ES-I3 (cell line): ENCODE results near the gene NTN1.
"Not testable (repeated sequence)": the region's sequence is repeated elsewhere in the genome, so short reads cannot be mapped to it uniquely, and the experiment has no call there.

Experiments used
- H3K36me3 ChIP-seq: 2 replicates; pipeline ENCODE4 v1.6.1; 2013; ENCODE audit warnings: mild to moderate bottlenecking, low read length, control low read depth, moderate library complexity; ENCODE audit not compliant: insufficient read depth
- H3K4me1 ChIP-seq: 2 replicates; pipeline ENCODE4 v1.6.1; 2013; ENCODE audit warnings: mild to moderate bottlenecking, control low read depth, low read length; ENCODE audit not compliant: insufficient read depth
- H3K9ac ChIP-seq: 2 replicates; pipeline ENCODE4 v1.6.1; 2013; ENCODE audit warnings: low read depth, mild to moderate bottlenecking, low read length, moderate library complexity
- H3K9me3 ChIP-seq: 2 replicates; pipeline ENCODE4 v1.6.1; 2013; ENCODE audit warnings: mild to moderate bottlenecking, low read length, moderate library complexity; ENCODE audit not compliant: control insufficient read depth, insufficient read depth

The NTN1 gene

DNA sequence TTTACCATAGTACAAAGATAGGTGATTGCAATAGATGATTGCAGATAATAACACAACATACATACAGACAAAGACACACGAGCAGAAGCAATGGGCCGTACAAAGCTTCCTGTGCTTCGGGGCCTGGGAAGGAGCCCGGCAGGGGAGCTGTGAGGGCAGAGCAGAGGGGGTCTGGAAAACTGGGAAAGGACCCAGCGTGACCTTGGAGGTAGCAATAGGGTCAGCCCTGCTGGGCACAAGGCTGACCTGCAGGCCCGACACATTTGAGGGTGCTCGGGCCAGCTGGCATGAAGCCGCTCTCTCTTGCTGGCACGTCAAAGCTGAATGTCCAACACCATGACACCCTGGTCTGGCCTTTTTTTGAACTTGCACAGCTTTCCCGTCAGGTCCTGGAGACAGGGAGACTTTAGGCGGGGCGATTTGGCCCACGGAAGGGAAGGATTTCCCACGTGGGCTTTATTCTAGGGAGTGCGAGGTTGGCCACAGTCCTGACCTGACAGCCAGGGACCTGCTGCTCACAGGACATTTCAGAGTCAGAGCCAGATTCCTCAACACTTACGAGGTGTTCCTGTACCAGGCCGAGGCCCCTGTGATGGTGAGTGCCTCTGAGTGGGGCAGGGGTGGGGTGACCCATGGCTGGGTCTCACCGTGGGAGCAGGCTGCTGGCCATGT, 83.2 kb downstream of the NTN1 start:
- Histone ChIP-seq H3K9me3 (no peaks in the 10 kb centered on the region), H3K9ac (no peak overlapping the region), H3K36me3 (no peaks in the 10 kb centered on the region), H3K4me1 (0 out of 2 replicates have a peak, but pooled peaks cover 2% of the 10 kb centered on the region)

DNA sequence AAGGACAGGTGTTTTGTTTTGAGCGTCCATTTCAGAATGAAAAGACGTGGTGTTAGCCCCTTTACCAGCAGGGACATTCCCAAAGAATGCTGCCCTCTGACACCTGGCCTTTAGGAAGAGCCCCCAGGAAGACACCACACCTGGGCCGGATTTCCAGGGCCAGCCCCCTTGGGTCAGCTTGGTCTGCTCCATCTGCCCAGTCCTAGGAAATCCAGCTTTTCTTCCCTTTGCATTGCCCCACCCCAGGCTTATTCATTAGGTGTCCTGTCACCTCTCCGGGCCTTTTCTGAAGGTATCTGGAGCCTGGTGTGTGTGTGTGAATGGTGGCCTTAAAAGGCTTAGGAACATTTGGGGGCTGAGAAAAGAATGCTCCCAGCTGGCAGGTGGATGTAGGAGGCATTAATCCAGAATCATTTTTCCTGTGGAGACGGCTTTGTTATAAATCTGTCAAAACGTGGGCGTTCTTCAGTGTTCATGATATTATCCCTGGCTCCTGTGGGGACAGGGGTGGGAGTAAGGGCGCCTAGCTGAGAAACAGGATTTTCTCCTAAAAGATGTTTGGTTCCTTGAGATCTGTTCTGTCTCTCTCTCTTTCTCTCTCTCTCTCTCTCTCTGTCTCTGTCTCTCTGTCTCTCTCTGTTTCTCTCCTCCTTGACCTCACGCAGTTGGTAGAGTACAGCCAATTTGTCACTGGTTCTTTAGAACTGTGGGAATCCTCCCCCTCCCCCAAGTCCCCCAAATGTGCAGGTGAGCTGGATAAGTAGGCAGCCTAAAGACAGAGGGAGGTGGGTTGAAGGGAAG, 84.0 kb downstream of the NTN1 start:
- Histone ChIP-seq H3K9ac (no peak overlapping the region), H3K36me3 (no peaks in the 10 kb centered on the region), H3K4me1 (0 out of 2 replicates have a peak, but pooled peaks cover 4% of the 10 kb centered on the region), H3K9me3 (no peaks in the 10 kb centered on the region)

DNA sequence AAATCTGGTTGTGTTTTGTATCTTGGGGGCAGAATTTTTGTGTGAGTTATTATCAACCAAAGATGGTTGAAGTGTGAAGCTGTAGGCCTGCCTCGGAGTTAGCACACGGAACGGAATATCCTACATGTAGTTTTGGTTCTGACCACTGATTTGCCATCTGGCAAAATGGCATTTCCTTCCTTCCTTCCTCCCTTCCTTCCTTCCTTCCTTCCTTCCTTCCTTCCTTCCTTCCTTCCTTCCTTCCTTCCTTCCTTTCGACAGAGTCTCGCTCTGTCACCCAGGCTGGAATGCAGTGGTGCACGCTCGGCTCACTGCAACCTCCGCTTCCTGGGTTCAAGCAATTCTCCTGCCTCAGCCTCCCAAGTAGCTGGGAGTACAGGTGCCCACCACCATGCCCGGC, 85.0 kb downstream of the NTN1 start:
- H3K4me1 ChIP-seq, H3K36me3 ChIP-seq, H3K9me3 ChIP-seq, H3K9ac ChIP-seq: not testable (repeated sequence)

DNA sequence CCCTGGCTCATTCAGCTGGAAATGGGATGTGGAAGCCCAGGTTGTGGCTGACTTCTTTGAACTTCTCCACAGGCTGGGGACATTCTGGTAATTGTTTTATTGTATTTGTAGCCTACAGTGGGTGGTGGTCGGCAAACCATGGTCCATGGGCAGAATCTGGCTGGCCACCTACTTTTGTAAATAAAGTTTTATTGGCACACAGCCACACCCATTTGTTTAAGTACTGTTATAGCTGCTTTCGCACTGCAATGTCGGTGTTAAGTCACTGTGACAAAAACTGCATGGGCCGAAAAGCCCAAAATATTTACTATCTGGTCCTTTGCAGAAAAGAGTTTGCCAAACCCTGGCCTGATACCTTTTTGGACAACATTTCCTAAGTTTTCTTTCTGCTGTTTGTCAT, 86.2 kb downstream of the NTN1 start:
- Histone ChIP-seq H3K36me3 (no peaks in the 10 kb centered on the region), H3K4me1 (peaks cover 8% of the 10 kb centered on the region; the same call in 1 of the 2 replicates), H3K9me3 (no peaks in the 10 kb centered on the region), H3K9ac (no peak overlapping the region)

DNA sequence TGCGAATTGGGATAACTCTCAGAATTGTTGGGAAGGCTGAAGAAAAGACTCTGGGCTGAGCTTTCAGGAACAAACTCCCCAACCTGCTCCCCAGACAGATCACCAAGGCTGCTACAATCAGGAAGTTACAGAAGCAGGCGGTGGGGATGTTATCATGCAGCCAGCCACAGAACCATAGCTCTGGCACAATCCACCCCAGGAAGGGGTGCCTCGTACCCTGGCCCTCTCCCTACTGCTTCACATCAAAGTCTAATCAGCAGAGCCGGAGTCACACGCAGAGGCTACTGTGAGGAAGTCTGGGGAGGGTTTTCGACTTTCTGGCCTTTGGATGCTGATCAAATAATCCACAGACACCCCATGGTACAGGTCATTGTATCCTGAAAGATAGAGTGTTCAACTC, 86.8 kb downstream of the NTN1 start:
- Histone ChIP-seq H3K9ac (no peak overlapping the region), H3K4me1 (peaks cover 8% of the 10 kb centered on the region; the same call in 1 of the 2 replicates), H3K9me3 (no peaks in the 10 kb centered on the region), H3K36me3 (no peaks in the 10 kb centered on the region)

DNA sequence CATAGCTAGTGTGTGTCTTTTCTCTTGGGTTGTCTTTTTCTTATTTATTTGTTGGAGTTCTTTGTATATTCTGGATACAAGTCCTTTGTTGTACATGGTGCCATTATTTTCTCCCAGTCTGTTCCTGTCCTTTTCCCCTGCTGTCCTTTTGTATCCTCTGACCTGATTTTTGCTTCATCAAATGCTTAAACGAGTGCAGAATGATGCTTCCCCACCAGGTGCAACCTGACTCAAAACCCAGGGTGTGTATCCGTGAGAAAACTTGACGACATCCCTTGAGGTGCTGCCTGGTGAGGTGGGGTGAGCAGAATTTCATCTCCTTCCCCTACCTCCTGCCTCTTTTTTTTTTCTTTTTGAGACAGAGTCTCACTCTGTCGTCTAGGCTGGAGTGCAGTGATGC, 88.6 kb downstream of the NTN1 start:
- no peaks in the 10 kb centered on the region for H3K36me3 ChIP-seq
- no peak overlapping the region for H3K9ac ChIP-seq
- H3K4me1 ChIP-seq: peaks cover 12% of the 10 kb centered on the region
- no peaks in the 10 kb centered on the region for H3K9me3 ChIP-seq

DNA sequence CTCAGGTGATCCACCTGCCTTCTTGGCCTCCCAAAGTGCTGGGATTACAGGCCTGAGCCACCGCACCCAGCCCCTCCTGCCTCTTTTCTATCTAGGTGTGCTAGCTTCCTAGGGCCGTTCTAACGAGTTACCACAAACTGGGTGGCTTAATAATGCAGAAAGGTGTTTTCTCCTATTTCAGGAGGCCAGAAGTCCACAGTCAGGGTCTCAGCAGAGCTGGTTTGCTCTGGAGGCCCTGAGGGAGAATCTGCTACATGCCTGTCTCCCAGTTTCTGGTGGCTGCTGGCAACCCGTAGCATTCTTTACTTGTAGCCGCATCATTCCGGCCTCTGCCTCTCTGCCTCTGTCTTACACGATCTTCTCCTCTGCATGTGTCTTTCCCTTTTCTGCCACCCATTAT, 89.2 kb downstream of the NTN1 start:
- Histone ChIP-seq H3K36me3 (no peaks in the 10 kb centered on the region), H3K9me3 (no peaks in the 10 kb centered on the region), H3K4me1 (peaks cover 15% of the 10 kb centered on the region), H3K9ac (no peak overlapping the region)

DNA sequence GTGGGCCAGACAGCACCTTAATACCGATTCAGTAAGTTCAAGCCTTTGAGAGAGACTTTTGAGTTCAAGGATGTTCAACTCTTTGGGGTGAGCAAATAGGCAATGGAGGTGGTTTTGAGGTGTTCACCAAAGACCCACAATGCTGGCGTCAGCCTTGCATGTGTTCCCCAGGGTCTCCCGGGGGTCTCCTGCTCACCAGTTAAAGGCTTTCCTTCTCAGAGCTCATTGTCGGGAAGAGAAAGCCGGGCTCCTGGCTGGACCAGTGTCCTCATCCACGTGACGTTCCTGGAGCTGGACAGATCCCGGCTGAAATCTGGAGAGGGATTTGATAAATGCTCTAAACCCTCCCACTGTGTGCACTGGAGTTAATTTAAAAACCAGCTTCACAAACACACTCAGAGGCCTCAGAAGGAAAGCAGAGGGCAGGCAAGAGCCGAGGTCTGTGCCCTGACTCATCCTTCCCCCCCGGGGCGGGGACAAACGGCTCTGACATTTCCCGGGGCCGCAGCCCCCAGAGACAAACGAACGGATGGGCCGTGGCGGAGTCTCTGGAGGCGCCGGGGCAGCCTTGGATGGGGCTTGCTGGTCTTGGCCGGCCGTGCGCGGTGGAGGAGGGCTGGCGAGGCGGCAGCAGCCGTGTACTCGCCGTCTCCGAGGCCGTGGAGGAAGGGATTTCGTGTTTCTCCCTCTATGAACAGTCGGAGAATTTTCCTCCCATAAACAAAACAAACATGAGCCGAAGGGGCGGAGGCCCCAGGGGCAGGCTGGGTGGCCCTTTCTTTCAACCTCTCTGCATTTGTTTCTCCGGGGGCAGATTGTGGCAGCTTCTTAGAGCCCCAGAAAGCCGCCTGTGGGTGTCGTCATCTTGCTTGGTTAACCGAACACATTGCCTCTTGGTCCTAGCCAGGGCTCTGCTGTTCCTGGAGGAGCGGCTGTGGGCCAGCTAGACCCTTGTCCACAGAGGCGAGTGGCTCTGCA, 94.2 kb downstream of the NTN1 start:
- Histone ChIP-seq H3K36me3 (no peaks in the 10 kb centered on the region), H3K4me1 (peaks cover 20% of the 10 kb centered on the region), H3K9ac (peak overlapping the region; percentile 28), H3K9me3 (no peaks in the 10 kb centered on the region)

DNA sequence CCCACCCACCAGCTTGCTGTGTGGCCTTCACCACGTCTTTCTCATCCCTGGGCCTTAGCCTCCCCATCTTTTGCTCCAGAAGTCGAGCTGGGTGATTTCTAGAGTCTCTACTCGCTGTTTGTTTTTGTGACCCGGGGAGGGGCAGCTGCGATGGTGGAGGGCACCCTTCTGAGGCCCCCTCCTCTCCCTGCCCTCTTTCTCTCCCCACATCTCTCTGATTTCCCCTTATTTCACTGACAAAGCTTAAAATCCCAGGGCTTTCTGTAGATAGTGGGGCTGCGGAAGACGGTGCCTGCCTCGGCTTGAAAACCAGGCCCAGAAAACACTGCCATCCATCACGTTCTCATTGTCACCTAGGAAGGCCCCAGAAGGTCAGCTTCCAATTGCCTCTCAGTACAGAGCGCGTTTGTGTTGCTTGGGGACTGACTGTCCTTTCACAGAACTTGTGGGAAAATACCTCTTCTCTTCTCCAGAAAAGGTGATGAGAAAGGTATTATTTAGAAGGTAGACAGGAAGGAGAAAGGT, 95.1 kb downstream of the NTN1 start:
- H3K4me1 ChIP-seq: peaks cover 18% of the 10 kb centered on the region
- no peaks in the 10 kb centered on the region for H3K36me3 ChIP-seq
- no peaks in the 10 kb centered on the region for H3K9me3 ChIP-seq
- no peak overlapping the region for H3K9ac ChIP-seq

DNA sequence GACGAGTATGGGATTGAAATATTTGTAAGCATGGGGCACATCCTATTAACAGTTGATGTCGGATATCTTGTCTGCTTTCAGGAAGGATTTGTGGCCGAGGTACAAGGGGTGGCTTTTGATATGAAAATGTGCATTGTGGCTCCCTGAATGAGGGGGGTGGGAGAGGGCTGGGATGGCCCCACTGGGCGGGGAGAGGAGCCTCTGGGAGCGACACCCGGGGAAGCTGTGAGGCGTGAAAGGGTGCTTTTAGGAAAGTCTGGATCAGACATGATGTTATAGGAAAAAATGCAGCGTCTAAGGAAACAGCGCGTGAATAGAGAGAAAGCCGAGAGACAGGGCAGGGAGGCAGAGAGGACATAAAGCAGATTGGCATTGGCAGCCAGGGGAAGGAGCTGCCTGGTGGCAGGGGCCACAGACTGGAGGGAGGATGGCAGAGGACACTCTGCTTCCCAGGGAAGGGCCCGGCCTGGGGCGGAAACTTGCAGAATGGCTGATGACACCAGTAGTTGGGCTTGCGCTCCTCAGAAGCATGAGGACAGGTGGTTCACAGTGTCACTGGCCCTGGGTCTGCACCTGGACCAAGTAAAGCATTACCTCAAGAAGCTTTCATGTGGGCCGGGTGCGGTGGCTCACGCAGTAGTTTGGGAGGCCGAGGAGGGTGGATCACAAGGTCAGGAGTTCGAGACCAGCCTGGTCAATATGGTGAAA, 95.7 kb downstream of the NTN1 start:
- no peaks in the 10 kb centered on the region for H3K36me3 ChIP-seq
- no peaks in the 10 kb centered on the region for H3K9me3 ChIP-seq
- peaks cover 18% of the 10 kb centered on the region for H3K4me1 ChIP-seq
- H3K9ac ChIP-seq: no peak overlapping the region

DNA sequence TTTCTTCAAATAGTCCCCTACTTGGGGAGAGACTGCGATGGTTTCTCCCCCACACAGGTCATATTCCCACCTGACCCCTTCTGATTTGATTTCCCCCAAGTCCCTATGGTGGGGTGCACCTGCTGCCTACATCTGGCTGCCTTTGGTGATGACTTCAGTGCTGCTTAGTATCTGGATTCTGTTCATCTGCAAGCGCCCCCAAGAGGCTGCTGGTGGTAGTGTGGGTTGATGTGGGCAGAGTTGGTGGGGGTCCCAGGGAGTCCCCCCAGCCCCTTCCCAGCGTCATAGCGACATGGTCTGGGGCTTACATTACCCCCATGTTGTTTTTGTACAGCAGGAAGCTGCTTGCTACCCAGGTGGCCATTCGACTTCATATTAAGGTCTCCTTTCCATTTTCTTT, 99.2 kb downstream of the NTN1 start:
- Histone ChIP-seq H3K9ac (no peak overlapping the region), H3K9me3 (no peaks in the 10 kb centered on the region), H3K4me1 (peaks cover 11% of the 10 kb centered on the region; the same call in 1 of the 2 replicates), H3K36me3 (no peaks in the 10 kb centered on the region)

DNA sequence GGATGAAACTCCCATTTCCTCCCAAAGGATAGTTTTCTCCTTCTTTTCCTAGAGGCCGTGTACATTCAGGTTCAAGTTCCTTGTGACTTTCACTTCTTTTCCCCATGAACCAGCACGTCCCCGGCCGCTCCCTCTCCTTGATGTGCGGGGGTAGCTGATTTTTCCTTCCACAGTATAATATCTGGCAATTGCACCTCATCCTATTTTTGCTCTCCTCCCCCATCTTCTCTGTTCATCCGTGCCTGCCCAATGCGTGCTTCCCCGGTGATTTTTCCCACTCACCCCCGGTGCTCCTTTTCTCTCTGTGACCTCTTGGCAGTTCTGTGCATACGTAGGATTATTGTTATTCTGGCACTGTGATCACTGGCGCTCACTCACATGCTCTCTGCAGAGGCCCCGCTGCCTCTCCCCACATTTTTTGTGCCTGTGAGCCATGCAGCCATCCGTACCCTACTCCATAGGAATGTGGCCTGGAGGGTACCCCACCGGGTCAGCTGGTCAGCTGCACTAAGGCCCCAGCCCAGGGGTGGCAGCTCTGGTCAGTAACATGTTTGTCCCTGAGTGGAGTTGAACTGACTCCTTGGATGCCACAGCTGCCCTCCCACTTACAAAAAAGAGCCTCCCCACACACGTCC, 100.0 kb downstream of the NTN1 start:
- peaks cover 9% of the 10 kb centered on the region; the same call in 1 of the 2 replicates for H3K4me1 ChIP-seq
- H3K36me3 ChIP-seq: no peaks in the 10 kb centered on the region
- no peak overlapping the region for H3K9ac ChIP-seq
- H3K9me3 ChIP-seq: no peaks in the 10 kb centered on the region
